ENCODE measurements around the gene PRKCD. TPM values are rescaled to one million over a fixed set of nuclear protein-coding genes. Genes with fewer than 3 reads are reported as not detected.

The PRKCD gene
- total RNA-seq, 1 donor, result 2.2 TPM

DNA sequence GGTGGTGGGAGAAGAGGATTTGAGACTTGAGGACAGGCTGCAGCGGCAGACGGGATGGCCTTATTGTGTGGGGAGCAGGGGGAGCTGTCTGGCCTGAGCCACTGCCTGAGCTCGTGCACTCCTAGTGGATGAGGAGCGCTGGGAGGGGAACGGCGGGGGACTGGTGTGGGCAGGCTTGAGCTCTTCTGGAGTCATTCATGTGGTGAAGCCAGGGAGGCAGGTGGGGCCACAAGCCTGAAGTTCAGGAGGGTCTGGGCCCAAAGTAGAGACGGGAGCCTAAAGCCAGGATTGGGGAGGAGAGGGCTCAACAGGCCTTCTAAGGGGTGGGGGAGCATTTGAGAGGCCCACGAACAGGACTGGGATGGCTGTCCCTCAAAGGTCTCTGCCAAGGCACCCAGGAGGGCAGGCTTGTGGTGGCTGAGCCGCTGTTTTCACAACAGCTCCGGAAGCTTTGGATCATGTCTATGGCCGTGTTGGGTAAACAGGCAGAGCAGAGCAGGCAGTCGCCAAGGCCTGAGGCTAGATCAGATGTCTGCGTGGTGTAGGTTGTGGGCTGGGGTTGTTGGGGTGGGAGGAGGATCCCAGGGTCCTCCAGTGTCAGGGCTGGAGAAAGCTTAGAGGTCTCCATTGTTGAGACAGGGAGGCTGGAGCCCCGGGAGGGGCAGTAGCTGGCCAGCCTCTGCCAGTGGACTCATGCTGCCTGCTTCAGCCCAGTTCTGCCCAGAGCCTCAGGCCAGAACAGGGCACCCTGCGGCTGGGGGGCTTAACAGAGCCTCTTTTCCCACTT lies 8.2 kb downstream of the PRKCD start:
- no peak for TF ChIP-seq CTCF (IDR thresholded peaks at IDR 0.05; ENCODE audit: extremely low read depth, low read depth, low read length)
- H3K9me3 ChIP-seq (ENCODE audit: low read depth, low read length), result no peaks in the 10 kb centered on the region
- H3K27me3 ChIP-seq (ENCODE audit: insufficient read depth, low read length), result no peaks in the 10 kb centered on the region
- no peak overlapping the region for H3K27ac ChIP-seq (ENCODE audit: low read depth, low read length)
- H3K4me1 ChIP-seq (ENCODE audit: insufficient read depth, low read length), result peaks cover 16% of the 10 kb centered on the region
- peak; percentile 79 for DNase-seq (ENCODE audit: insufficient read length, low spot score, missing footprints)
- no peak overlapping the region for H3K4me2 ChIP-seq (ENCODE audit: insufficient read depth, low read length)
- H2AFZ ChIP-seq (ENCODE audit: low read length), result peak overlapping the region; percentile 65
- H3K4me3 ChIP-seq (ENCODE audit: insufficient read depth, low read length), result no peak overlapping the region
- peaks cover 40% of the 10 kb centered on the region for H3K79me2 ChIP-seq (ENCODE audit: insufficient read depth, low read length)
- no peaks in the 10 kb centered on the region for H3K36me3 ChIP-seq (ENCODE audit: insufficient read depth, low read length)
- H4K20me1 ChIP-seq (ENCODE audit: insufficient read depth, low read length), result no peaks in the 10 kb centered on the region

DNA sequence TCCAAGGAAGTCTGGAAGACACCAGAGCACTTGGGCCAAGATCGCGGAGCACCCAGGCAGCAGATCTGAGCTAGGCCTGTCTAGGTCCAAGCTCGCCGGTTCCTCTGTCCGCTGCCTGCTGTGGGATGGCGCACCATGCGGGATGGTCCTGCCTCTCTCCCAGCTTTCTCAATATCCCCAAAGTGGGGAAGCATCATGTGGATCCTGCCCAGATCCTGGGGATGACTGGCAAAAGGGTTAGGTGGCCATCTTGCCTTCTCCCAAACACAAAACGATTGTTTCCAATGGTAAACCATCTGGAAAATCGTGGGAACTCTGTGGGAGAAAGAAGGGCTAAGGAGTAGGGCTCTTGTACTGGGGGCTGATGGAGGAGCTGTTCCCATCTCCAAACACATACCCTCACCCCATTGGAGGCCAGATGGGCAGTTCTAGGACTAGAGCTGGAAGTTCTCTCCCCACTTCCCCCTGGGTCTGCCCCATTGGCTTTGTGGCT lies 8.9 kb downstream of the PRKCD start:
- H3K36me3 ChIP-seq (ENCODE audit: insufficient read depth, low read length), result no peaks in the 10 kb centered on the region
- no peak for TF ChIP-seq CTCF (IDR thresholded peaks at IDR 0.05; ENCODE audit: extremely low read depth, low read depth, low read length)
- H4K20me1 ChIP-seq (ENCODE audit: insufficient read depth, low read length), result no peaks in the 10 kb centered on the region
- no peak overlapping the region for H2AFZ ChIP-seq (ENCODE audit: low read length)
- no peaks in the 10 kb centered on the region for H3K27me3 ChIP-seq (ENCODE audit: insufficient read depth, low read length)
- no peaks in the 10 kb centered on the region for H3K9me3 ChIP-seq (ENCODE audit: low read depth, low read length)
- no peak for DNase-seq (ENCODE audit: insufficient read length, low spot score, missing footprints)
- no peak overlapping the region for H3K4me3 ChIP-seq (ENCODE audit: insufficient read depth, low read length)
- H3K79me2 ChIP-seq (ENCODE audit: insufficient read depth, low read length), result peaks cover 40% of the 10 kb centered on the region
- peaks cover 16% of the 10 kb centered on the region for H3K4me1 ChIP-seq (ENCODE audit: insufficient read depth, low read length)
- H3K27ac ChIP-seq (ENCODE audit: low read depth, low read length), result no peak overlapping the region
- H3K4me2 ChIP-seq (ENCODE audit: insufficient read depth, low read length), result no peak overlapping the region

DNA sequence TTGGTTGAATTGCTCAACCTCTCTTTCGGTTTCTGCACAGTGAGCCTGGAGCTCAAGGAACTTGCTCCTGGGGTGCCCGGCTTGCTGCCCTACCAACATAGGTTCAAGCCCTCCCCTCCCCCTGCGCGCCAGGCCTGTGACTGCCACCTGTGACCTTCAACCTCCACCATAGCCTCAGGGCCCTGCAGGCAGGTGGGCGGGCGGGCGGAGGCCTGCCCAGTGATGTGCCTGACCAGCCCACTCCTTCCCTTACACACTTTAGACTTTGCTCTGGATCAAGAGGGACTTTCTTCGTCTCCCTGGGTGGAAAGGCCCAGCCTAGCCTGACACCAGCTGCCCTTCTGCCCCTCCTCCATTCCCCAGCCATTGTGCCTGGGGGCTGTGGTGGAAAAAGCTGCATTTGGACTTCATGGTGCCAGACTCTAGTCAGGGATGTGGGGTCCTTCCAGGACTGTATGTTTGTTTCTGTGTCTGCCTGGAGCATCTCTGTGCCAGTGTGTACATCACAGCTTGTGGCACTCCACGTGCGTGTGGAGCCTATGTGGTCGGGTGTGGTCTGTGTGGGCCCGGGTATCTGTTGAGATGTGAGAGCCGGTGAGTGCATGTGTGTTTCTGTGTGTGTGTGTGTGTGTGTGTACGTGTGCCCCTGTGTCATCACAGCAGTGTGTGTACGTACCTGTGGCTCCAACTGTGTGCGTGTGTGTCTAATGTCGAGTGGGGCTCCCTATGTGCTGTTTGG lies 9.5 kb downstream of the PRKCD start:
- Histone ChIP-seq H3K9me3 (ENCODE audit: low read depth, low read length) (no peaks in the 10 kb centered on the region), H2AFZ (ENCODE audit: low read length) (no peak overlapping the region), H3K4me1 (ENCODE audit: insufficient read depth, low read length) (peaks cover 21% of the 10 kb centered on the region), H3K27me3 (ENCODE audit: insufficient read depth, low read length) (no peaks in the 10 kb centered on the region), H4K20me1 (ENCODE audit: insufficient read depth, low read length) (peaks cover under 1% of the 10 kb centered on the region), H3K79me2 (ENCODE audit: insufficient read depth, low read length) (peaks cover 40% of the 10 kb centered on the region), H3K36me3 (ENCODE audit: insufficient read depth, low read length) (no peaks in the 10 kb centered on the region), H3K27ac (ENCODE audit: low read depth, low read length) (no peak overlapping the region), H3K4me3 (ENCODE audit: insufficient read depth, low read length) (no peak overlapping the region), H3K4me2 (ENCODE audit: insufficient read depth, low read length) (no peak overlapping the region)
- DNase-seq (ENCODE audit: insufficient read length, low spot score, missing footprints), result no peak
- no peak for TF ChIP-seq CTCF (IDR thresholded peaks at IDR 0.05; ENCODE audit: extremely low read depth, low read depth, low read length)

GRCh38 chr3:53171064-53171418 lies 10.0 kb downstream of the PRKCD start:
- H3K4me1 ChIP-seq (ENCODE audit: insufficient read depth, low read length), result peaks cover 24% of the 10 kb centered on the region
- no peak for TF ChIP-seq CTCF (IDR thresholded peaks at IDR 0.05; ENCODE audit: extremely low read depth, low read depth, low read length)
- no peak overlapping the region for H3K4me3 ChIP-seq (ENCODE audit: insufficient read depth, low read length)
- H3K27me3 ChIP-seq (ENCODE audit: insufficient read depth, low read length), result no peaks in the 10 kb centered on the region
- no peak for DNase-seq (ENCODE audit: insufficient read length, low spot score, missing footprints)
- no peaks in the 10 kb centered on the region for H3K36me3 ChIP-seq (ENCODE audit: insufficient read depth, low read length)
- no peak overlapping the region for H2AFZ ChIP-seq (ENCODE audit: low read length)
- H4K20me1 ChIP-seq (ENCODE audit: insufficient read depth, low read length), result peaks cover 6% of the 10 kb centered on the region
- no peak overlapping the region for H3K4me2 ChIP-seq (ENCODE audit: insufficient read depth, low read length)
- H3K79me2 ChIP-seq (ENCODE audit: insufficient read depth, low read length), result peaks cover 46% of the 10 kb centered on the region
- no peaks in the 10 kb centered on the region for H3K9me3 ChIP-seq (ENCODE audit: low read depth, low read length)
- no peak overlapping the region for H3K27ac ChIP-seq (ENCODE audit: low read depth, low read length)
